Activated CD8-positive, alpha-beta T cell treated with anti-CD3 and anti-CD28 coated beads for 36 hours (primary cell): Measurements from ENCODE around the gene SPAG4. TPM values are rescaled to one million over a fixed set of nuclear protein-coding genes. Genes with fewer than 3 reads are reported as not detected.

Source experiments
- ATAC-seq: fragments of 200-7000 bp; cut with Tn5 transposase; one replicate; pipeline ENCODE4 v1.10.0; 2021; ENCODE audit warnings: mild to moderate bottlenecking, moderate library complexity
- CTCF ChIA-PET: fragments of 350-600 bp; sonication (Branson Sonifier 250); formaldehyde crosslinking; loops from one replicate; lab custom pipeline; 2021; ENCODE audit warnings: antibody characterized with exemption; lab: Charles Lee
- POLR2A ChIA-PET: fragments of 350-600 bp; sonication (Branson Sonifier 250); formaldehyde crosslinking; loops from one replicate; lab custom pipeline; 2021; ENCODE audit warnings: antibody characterized with exemption; lab: Charles Lee
- DNase-seq: peaks from one replicate; pipeline ENCODE4 v3.0.0-alpha.2; 2020
- H3K27ac Mint-ChIP-seq: one replicate; pipeline ENCODE4 v1.8.0; 2021; ENCODE audit warnings: mild to moderate bottlenecking, mixed read lengths
- H3K27me3 Mint-ChIP-seq: one replicate; pipeline ENCODE4 v1.8.0; 2021; ENCODE audit warnings: mixed read lengths
- H3K36me3 Mint-ChIP-seq: one replicate; pipeline ENCODE4 v1.8.0; 2021; ENCODE audit warnings: low read depth, mixed read lengths
- H3K4me1 Mint-ChIP-seq: one replicate; pipeline ENCODE4 v1.8.0; 2021; ENCODE audit warnings: low read depth, mixed read lengths
- H3K4me3 Mint-ChIP-seq: one replicate; pipeline ENCODE4 v1.8.0; 2021; ENCODE audit warnings: mild to moderate bottlenecking, moderate library complexity, mixed read lengths
- H3K9me3 Mint-ChIP-seq: one replicate; pipeline ENCODE4 v1.8.0; 2021; ENCODE audit warnings: mixed read lengths
- intact Hi-C: fragments of 100-400 bp; cut with micrococcal nuclease; formaldehyde crosslinking; loops from one replicate; pipeline ENCODE4 v1.10.0; 2022
- total RNA-seq, 2 experiments: library from RNA; stranded (reverse); gene quantifications; one replicate each; pipeline ENCODE4 v1.2.3, GENCODE V29; 2021
- TF ChIP-seq, protein P1 (sequence below): fragments of 200-600 bp; IDR thresholded peaks from one replicate; pipeline ENCODE4 v1.8.0; 2022; ENCODE audit warnings: antibody characterized with exemption, mild to moderate bottlenecking

The SPAG4 gene
- total RNA-seq, 2 experiments from 2014 or later: 11.5 to 11.8 TPM

DNA sequence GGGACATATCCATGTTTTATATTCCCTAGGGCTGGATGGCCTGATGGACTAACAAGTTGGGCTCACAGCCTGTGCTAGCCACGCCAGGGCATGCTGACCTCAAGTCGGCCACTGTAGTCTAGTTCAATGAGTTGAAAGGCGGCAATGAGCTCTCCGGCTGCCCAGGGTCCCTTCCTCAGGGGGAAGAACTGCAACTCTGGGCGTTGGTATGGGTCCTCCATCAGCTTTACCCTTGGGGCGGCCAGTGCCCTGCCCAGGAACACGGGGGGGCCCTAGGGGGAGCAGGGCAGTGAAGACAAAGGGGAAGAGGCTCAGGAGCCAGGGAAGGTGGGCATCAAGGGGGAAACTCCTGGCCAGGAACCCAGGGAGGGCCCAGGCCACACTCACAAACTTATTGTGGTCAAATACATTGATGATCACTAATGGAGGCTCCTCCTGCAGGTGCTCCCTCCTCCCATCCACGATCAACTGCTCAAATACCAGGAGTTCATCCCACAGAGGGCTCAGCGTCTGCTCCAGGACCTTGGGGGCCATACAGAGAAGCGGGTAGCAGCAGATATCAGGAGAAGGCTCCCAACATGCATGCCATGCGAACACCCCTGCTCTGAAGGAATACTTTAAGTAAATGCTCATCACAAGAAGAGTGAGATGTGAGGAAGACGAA lies 32.8 kb upstream of the SPAG4 start:
- Mint-ChIP-seq H3K4me1 (no peaks in the 10 kb centered on the region), H3K36me3 (no peaks in the 10 kb centered on the region), H3K9me3 (no peaks in the 10 kb centered on the region), H3K4me3 (no peak overlapping the region), H3K27me3 (no peaks in the 10 kb centered on the region), H3K27ac (no peak overlapping the region)
- no peak for ATAC-seq
- DNase-seq: no peak
- ChIA-PET CTCF (no interaction called here), POLR2A (interaction anchor here (1.0 kb wide), 1 partner anchor 10 kb away, joined by 3 read pairs; no protein-coding TSS in a partner anchor)
- intact Hi-C loops: no loop called here
- TF ChIP-seq, protein P1, sequence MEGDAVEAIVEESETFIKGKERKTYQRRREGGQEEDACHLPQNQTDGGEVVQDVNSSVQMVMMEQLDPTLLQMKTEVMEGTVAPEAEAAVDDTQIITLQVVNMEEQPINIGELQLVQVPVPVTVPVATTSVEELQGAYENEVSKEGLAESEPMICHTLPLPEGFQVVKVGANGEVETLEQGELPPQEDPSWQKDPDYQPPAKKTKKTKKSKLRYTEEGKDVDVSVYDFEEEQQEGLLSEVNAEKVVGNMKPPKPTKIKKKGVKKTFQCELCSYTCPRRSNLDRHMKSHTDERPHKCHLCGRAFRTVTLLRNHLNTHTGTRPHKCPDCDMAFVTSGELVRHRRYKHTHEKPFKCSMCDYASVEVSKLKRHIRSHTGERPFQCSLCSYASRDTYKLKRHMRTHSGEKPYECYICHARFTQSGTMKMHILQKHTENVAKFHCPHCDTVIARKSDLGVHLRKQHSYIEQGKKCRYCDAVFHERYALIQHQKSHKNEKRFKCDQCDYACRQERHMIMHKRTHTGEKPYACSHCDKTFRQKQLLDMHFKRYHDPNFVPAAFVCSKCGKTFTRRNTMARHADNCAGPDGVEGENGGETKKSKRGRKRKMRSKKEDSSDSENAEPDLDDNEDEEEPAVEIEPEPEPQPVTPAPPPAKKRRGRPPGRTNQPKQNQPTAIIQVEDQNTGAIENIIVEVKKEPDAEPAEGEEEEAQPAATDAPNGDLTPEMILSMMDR: no peak

DNA sequence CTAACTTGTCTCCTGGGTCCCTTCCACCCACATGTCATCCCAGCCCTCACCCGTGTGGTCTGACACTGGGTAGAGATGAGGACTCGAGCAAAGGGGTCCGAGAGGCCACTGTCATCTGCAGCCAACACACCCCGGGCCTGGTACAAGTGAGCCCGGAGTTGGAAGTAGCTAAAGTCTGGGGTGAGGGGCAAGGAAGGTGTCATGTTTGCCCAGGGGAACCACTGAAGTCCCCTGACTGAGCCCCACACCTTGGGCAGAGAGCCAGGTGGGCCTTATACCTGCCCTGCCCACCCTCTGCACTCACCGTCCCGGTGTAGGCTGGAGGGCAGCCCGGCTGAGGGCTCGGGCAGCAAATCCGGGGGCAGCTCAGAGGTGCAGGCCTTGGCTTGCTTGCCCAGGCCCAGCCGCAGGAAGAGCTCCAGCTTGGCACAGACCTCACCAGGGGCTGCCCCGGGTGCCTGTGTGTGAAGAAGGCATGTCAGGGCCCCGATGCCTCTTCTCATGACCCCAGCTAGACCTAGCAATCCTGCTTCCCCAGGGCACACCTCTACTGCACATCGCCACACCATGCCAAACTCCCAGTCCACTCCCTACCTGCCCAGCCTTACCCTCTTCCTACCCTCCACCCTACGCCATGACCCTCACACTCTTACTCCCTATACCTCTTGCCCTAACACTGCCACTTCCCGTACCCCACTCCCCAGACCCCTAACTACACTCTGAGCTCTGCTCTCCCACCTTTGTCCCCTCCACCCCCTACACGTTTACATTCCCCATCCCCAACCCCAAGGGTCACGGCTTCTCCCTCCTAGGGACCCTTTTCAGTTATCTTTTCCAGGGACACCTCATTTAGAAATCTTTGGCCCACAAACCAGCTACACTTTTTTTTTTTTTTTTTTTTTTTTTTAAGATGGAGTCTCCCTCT lies 31.7 kb upstream of the SPAG4 start:
- intact Hi-C loops: no loop called here
- no peak overlapping the region for H3K4me3 Mint-ChIP-seq
- no peak for DNase-seq
- ATAC-seq: no peak
- ChIA-PET POLR2A (interaction anchor here (0.6 to 1.0 kb wide), 2 partner anchors 11 to 77 kb away, joined by 3 read pairs; no protein-coding TSS in a partner anchor), CTCF (no interaction called here)
- TF ChIP-seq, protein P1: no peak
- H3K4me1 Mint-ChIP-seq: no peaks in the 10 kb centered on the region
- no peak overlapping the region for H3K27ac Mint-ChIP-seq
- no peaks in the 10 kb centered on the region for H3K36me3 Mint-ChIP-seq
- H3K9me3 Mint-ChIP-seq: no peaks in the 10 kb centered on the region
- H3K27me3 Mint-ChIP-seq: no peaks in the 10 kb centered on the region

DNA sequence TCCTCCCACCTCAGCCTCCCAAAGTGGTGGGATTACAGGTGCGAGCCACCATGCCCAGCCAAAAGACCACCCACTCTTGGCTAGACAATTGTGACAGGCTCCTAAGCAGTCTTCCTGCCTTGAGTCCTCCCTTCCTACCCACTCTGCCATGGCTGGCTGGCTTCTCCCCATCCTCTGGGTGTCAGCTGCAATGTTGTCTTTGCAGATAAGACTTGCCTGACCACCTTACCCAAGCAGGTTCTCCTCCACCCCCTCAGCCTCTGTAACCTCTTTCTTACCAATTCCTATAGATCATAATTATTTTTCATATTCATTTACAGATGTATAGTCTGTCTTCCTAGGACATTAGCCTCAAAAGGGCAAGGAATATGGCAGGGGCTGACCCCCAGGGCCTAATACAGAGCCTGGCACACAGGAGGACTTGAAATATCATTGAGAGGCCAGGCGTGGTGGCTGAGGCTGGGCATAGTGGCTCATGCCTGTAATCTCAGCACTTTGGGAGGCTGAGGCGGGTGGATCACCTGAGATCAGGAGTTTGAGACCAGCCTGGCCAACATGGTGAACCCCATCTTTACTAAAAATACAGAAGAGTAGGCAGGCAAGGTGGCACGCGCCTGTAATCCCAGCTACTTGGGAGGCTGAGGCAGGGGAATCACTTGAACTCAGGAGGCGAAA lies 28.7 kb upstream of the SPAG4 start:
- no peaks in the 10 kb centered on the region for H3K9me3 Mint-ChIP-seq
- CTCF ChIA-PET: no interaction called here
- POLR2A ChIA-PET: no interaction called here

DNA sequence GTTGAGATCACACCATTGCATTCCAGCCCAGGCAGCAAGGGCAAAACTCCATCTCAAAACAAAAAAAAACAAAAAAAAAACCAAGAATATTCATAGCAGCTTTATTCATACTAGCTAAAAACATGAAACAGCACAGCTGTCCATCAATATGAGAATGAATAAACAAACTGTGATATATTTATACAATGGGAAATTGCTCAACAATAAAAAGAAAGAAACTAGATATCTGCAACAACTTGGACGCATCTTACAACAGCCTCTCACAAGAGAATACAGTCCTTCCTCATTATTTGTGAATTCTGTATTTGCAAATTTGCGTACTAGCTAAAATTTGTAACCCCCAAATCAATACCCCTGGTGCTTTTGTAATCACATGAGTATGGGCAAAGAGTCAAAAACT lies 28.2 kb upstream of the SPAG4 start:
- Mint-ChIP-seq H3K9me3 (no peaks in the 10 kb centered on the region), H3K4me1 (no peaks in the 10 kb centered on the region), H3K36me3 (no peaks in the 10 kb centered on the region), H3K4me3 (no peak overlapping the region), H3K27me3 (no peaks in the 10 kb centered on the region), H3K27ac (no peak overlapping the region)
- no peak for DNase-seq
- CTCF ChIA-PET: no interaction called here
- no peak for ATAC-seq
- POLR2A ChIA-PET: no interaction called here
- intact Hi-C loops: no loop called here
- TF ChIP-seq, protein P1: no peak

More for the DNA sequence above, 28.7 kb upstream of the SPAG4 start:
- TF ChIP-seq, protein P1: no peak
- ATAC-seq (no peak), DNase-seq (no peak)
- H3K36me3 Mint-ChIP-seq: no peaks in the 10 kb centered on the region
- H3K4me1 Mint-ChIP-seq: no peaks in the 10 kb centered on the region
- no peak overlapping the region for H3K4me3 Mint-ChIP-seq
- no peak overlapping the region for H3K27ac Mint-ChIP-seq
- no peaks in the 10 kb centered on the region for H3K27me3 Mint-ChIP-seq
- intact Hi-C loops: no loop called here
